Measurements from ENCODE around the gene ELOVL6. TPM values are rescaled to one million over a fixed set of nuclear protein-coding genes. Genes with fewer than 3 reads are reported as not detected.

ELOVL6 gene
- total RNA-seq: 5.7 and 8.7 TPM in 2 replicates

GRCh38 chr4:110198435-110199416 lies at the start of gene ELOVL6:
Gene ELOVL6, minus strand, starts transcription at chr4:110198615. Its CDS starts 280 bp downstream, at chr4:110198335.

All from mammary microvascular endothelial cell (primary cell).